Measurements from ENCODE around the gene CYP4A11. TPM values are rescaled to one million over a fixed set of nuclear protein-coding genes. Genes with fewer than 3 reads are reported as not detected.

The CYP4A11 gene
- total and polyA plus RNA-seq, 2 experiments from 2014 or later: not detected

DNA sequence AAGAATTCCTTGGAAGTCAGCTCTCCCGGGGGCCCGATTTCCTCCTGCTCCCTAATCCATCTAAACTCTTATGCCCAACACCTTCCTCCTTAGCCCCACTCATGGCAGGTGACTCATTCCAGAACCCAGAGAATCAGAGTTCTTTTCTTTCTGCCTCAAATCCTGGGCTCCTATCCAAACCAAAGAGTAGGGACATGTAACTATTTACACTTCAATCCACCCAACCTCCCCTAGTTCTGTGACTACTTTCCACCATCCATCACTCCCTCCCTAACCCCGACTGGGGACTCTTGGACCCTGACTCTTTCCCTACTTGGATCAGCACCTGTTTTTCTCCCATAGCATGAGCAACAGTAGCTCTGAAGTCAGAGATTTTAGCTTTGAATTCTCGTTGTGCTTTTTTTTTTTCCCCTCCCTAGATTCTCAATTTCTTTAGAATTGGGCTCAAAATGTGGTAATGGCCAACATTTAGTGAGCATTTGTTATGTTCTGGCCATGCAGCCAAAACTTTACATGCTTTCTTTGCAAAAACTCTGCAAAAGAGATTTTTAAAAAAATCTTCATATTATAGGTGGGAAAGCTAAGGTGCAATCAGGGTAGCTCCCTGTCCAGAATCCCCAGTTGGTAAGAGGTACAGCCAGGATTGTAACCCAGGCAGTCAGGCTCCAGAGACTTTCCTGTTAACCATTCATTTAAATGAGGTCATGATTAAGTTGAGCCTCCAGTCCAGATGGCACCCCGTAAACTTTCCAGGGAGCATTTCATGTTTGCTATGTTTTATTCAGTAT lies 7.5 kb upstream of the CYP4A11 start:
- TF ChIP-seq CREB1 (CRISPR knock-in tag; IDR thresholded peaks at IDR 0.05; ENCODE audit: low read depth) (no peak), ZNF331 (CRISPR knock-in tag; IDR thresholded peaks at IDR 0.05; ENCODE audit: low read depth) (no peak), ETS1 (IDR thresholded peaks at IDR 0.05) (no peak), EZH2phosphoT487 (IDR thresholded peaks at IDR 0.05; ENCODE audit: unreplicated experiment) (no peak), STAT1 (IDR thresholded peaks at IDR 0.05; ENCODE audit: unreplicated experiment) (no peak), JUNB (IDR thresholded peaks at IDR 0.05; ENCODE audit: unreplicated experiment) (no peak), ZNF114 (CRISPR knock-in tag; IDR thresholded peaks at IDR 0.05) (no peak), CTCF (conservative IDR thresholded peaks at IDR 0.05; ENCODE audit: low read depth in 2 of 2) (no peak), EZH2 (IDR thresholded peaks at IDR 0.05; ENCODE audit: low read depth, unreplicated experiment) (no peak), POLR2AphosphoS5 (IDR thresholded peaks at IDR 0.05; ENCODE audit: low read depth) (no peak), NANOG (IDR thresholded peaks at IDR 0.05; ENCODE audit: borderline replicate concordance) (no peak), REST (IDR thresholded peaks at IDR 0.05; ENCODE audit: unreplicated experiment) (no peak), ZNF462 (CRISPR knock-in tag; IDR thresholded peaks at IDR 0.05) (no peak)
- Histone ChIP-seq H4K20me1 (replicated peaks; ENCODE audit: insufficient read depth) (no peaks in the 10 kb centered on the region), H3K27me3 (ENCODE audit: insufficient read depth) (no peaks in the 10 kb centered on the region), H3K27ac (ENCODE audit: low read depth) (no peak overlapping the region), H3K36me3 (ENCODE audit: insufficient read depth) (no peaks in the 10 kb centered on the region), H3K4me1 (ENCODE audit: insufficient read depth) (peaks cover 10% of the 10 kb centered on the region), H2AFZ (no peak overlapping the region), H3K4me3 (no peak overlapping the region), H3K4me2 (no peak overlapping the region), H3K79me2 (replicated peaks; ENCODE audit: insufficient read depth) (no peaks in the 10 kb centered on the region), H3F3A (replicated peaks; ENCODE audit: low read depth) (no peaks in the 10 kb centered on the region), H3K9me2 (ENCODE audit: insufficient read depth) (no peaks in the 10 kb centered on the region; the same call in 1 of the 2 replicates)
- no peak for ATAC-seq
- H3K36me3 Mint-ChIP-seq (ENCODE audit: low read depth): no peaks in the 10 kb centered on the region; the same call in 2 of the 3 replicates
- no peaks in the 10 kb centered on the region; the same call in 2 of the 3 replicates for H3K9me3 Mint-ChIP-seq
- no peak overlapping the region for H3K27ac Mint-ChIP-seq
- H3K4me3 Mint-ChIP-seq: no peak overlapping the region
- H3K27me3 Mint-ChIP-seq (ENCODE audit: insufficient read depth, low read depth, poor library complexity): peaks cover 3% of the 10 kb centered on the region
- H3K4me1 Mint-ChIP-seq: peaks cover 23% of the 10 kb centered on the region
- no peak for DNase-seq (ENCODE audit: low spot score)

Data from GM23338 (cell line).